ENCODE data around the gene TPCN1.

The TPCN1 gene

GRCh38 chr12:113245695-113246477 lies 24.6 kb downstream of the TPCN1 start:
- peak; percentile 91 for DNase-seq (ENCODE audit: low read depth, low spot score)
- Histone ChIP-seq H3K36me3 (ENCODE audit: insufficient read depth, low read length) (no peaks in the 10 kb centered on the region), H3K27ac (peak overlapping the region; percentile 94), H3K4me3 (peak overlapping the region; percentile 66), H3K9me3 (ENCODE audit: low read depth, low read length) (no peaks in the 10 kb centered on the region), H3K9ac (ENCODE audit: insufficient read length) (peak overlapping the region; percentile 52)
- TF ChIP-seq EZH2 (IDR thresholded peaks at IDR 0.05) (no peak), POLR2AphosphoS5 (IDR thresholded peaks at IDR 0.05; ENCODE audit: borderline replicate concordance, low read depth, low read length) (peak; percentile 51; the same call in 1 of the 2 replicates), FOXP2 (optimal IDR thresholded peaks at IDR 0.05; ENCODE audit: control extremely low read depth, extremely low read length, insufficient read depth) (peak; percentile 100)

- H3K36me3 ChIP-seq (ENCODE audit: insufficient read depth, low read length): no peaks in the 10 kb centered on the region
- H3K27ac ChIP-seq: no peak overlapping the region
- H3K4me3 ChIP-seq: no peak overlapping the region
- no peaks in the 10 kb centered on the region for H3K9me3 ChIP-seq (ENCODE audit: low read depth, low read length)
- no peak overlapping the region for H3K9ac ChIP-seq (ENCODE audit: insufficient read length)
- TF ChIP-seq FOXP2 (optimal IDR thresholded peaks at IDR 0.05; ENCODE audit: control extremely low read depth, extremely low read length, insufficient read depth): no peak
- no peak for TF ChIP-seq EZH2 (IDR thresholded peaks at IDR 0.05)
- TF ChIP-seq POLR2AphosphoS5 (IDR thresholded peaks at IDR 0.05; ENCODE audit: borderline replicate concordance, low read depth, low read length): no peak
- no peak for DNase-seq (ENCODE audit: low read depth, low spot score)
Measured at GRCh38 chr12:113246478-113247122, 25.3 kb downstream of the TPCN1 start.

GRCh38 chr12:113247123-113248050 lies 26.1 kb downstream of the TPCN1 start:
- H3K27ac ChIP-seq: no peak overlapping the region
- H3K36me3 ChIP-seq (ENCODE audit: insufficient read depth, low read length): no peaks in the 10 kb centered on the region
- no peak for DNase-seq (ENCODE audit: low read depth, low spot score)
- no peak for TF ChIP-seq EZH2 (IDR thresholded peaks at IDR 0.05)
- TF ChIP-seq POLR2AphosphoS5 (IDR thresholded peaks at IDR 0.05; ENCODE audit: borderline replicate concordance, low read depth, low read length): no peak
- TF ChIP-seq FOXP2 (optimal IDR thresholded peaks at IDR 0.05; ENCODE audit: control extremely low read depth, extremely low read length, insufficient read depth): no peak
- H3K9me3 ChIP-seq (ENCODE audit: low read depth, low read length): no peaks in the 10 kb centered on the region
- no peak overlapping the region for H3K9ac ChIP-seq (ENCODE audit: insufficient read length)
- no peak overlapping the region for H3K4me3 ChIP-seq

GRCh38 chr12:113248051-113248825 lies 27.0 kb downstream of the TPCN1 start:
- H3K9ac ChIP-seq (ENCODE audit: insufficient read length): no peak overlapping the region
- no peak for DNase-seq (ENCODE audit: low read depth, low spot score)
- TF ChIP-seq EZH2 (IDR thresholded peaks at IDR 0.05) (no peak), POLR2AphosphoS5 (IDR thresholded peaks at IDR 0.05; ENCODE audit: borderline replicate concordance, low read depth, low read length) (no peak), FOXP2 (optimal IDR thresholded peaks at IDR 0.05; ENCODE audit: control extremely low read depth, extremely low read length, insufficient read depth) (no peak)
- H3K27ac ChIP-seq: no peak overlapping the region
- H3K4me3 ChIP-seq: no peak overlapping the region
- no peaks in the 10 kb centered on the region for H3K36me3 ChIP-seq (ENCODE audit: insufficient read depth, low read length)
- no peaks in the 10 kb centered on the region for H3K9me3 ChIP-seq (ENCODE audit: low read depth, low read length)

- no peak for TF ChIP-seq POLR2AphosphoS5 (IDR thresholded peaks at IDR 0.05; ENCODE audit: borderline replicate concordance, low read depth, low read length)
- no peak for TF ChIP-seq FOXP2 (optimal IDR thresholded peaks at IDR 0.05; ENCODE audit: control extremely low read depth, extremely low read length, insufficient read depth)
- no peak for TF ChIP-seq EZH2 (IDR thresholded peaks at IDR 0.05)
- no peak for DNase-seq (ENCODE audit: low read depth, low spot score)
- no peak overlapping the region for H3K9ac ChIP-seq (ENCODE audit: insufficient read length)
- no peaks in the 10 kb centered on the region for H3K9me3 ChIP-seq (ENCODE audit: low read depth, low read length)
- no peak overlapping the region for H3K4me3 ChIP-seq
- no peaks in the 10 kb centered on the region for H3K36me3 ChIP-seq (ENCODE audit: insufficient read depth, low read length)
- no peak overlapping the region for H3K27ac ChIP-seq
Measured at GRCh38 chr12:113248842-113249435, 27.7 kb downstream of the TPCN1 start.

GRCh38 chr12:113249546-113249945 lies 28.3 kb downstream of the TPCN1 start:
- Histone ChIP-seq H3K27ac (no peak overlapping the region), H3K9me3 (ENCODE audit: low read depth, low read length) (no peaks in the 10 kb centered on the region), H3K36me3 (ENCODE audit: insufficient read depth, low read length) (no peaks in the 10 kb centered on the region), H3K9ac (ENCODE audit: insufficient read length) (no peak overlapping the region), H3K4me3 (no peak overlapping the region)
- no peak for DNase-seq (ENCODE audit: low read depth, low spot score)
- TF ChIP-seq FOXP2 (optimal IDR thresholded peaks at IDR 0.05; ENCODE audit: control extremely low read depth, extremely low read length, insufficient read depth) (no peak), EZH2 (IDR thresholded peaks at IDR 0.05) (no peak), POLR2AphosphoS5 (IDR thresholded peaks at IDR 0.05; ENCODE audit: borderline replicate concordance, low read depth, low read length) (no peak)

GRCh38 chr12:113250045-113250444 lies 28.8 kb downstream of the TPCN1 start:
- no peaks in the 10 kb centered on the region for H3K9me3 ChIP-seq (ENCODE audit: low read depth, low read length)
- DNase-seq (ENCODE audit: low read depth, low spot score): no peak
- H3K27ac ChIP-seq: no peak overlapping the region
- no peak overlapping the region for H3K9ac ChIP-seq (ENCODE audit: insufficient read length)
- no peaks in the 10 kb centered on the region for H3K36me3 ChIP-seq (ENCODE audit: insufficient read depth, low read length)
- no peak overlapping the region for H3K4me3 ChIP-seq
- TF ChIP-seq EZH2 (IDR thresholded peaks at IDR 0.05) (no peak), FOXP2 (optimal IDR thresholded peaks at IDR 0.05; ENCODE audit: control extremely low read depth, extremely low read length, insufficient read depth) (no peak), POLR2AphosphoS5 (IDR thresholded peaks at IDR 0.05; ENCODE audit: borderline replicate concordance, low read depth, low read length) (no peak)
